ENCODE results near the gene OLAH.

Gene OLAH

GRCh38 chr10:15103513-15103912 lies 59.8 kb downstream of the OLAH start:
- H3K4me3 ChIP-seq (ENCODE audit: low read depth, low read length), result no peak overlapping the region
- no peak overlapping the region for H3K27ac ChIP-seq (ENCODE audit: low read depth, low read length)
- H3K36me3 ChIP-seq (ENCODE audit: control insufficient read depth, insufficient read depth, low read length), result peaks cover 57% of the 10 kb centered on the region

GRCh38 chr10:15106352-15107013 lies 62.7 kb downstream of the OLAH start:
- H3K27ac ChIP-seq (ENCODE audit: low read depth, low read length), result no peak overlapping the region
- H3K9ac ChIP-seq (ENCODE audit: low read depth, low read length), result no peak overlapping the region
- H3K9me3 ChIP-seq (ENCODE audit: control insufficient read depth, insufficient read depth, low read length), result no peaks in the 10 kb centered on the region
- no peaks in the 10 kb centered on the region for H3K4me1 ChIP-seq (ENCODE audit: control insufficient read depth, insufficient read depth, low read length)
- no peaks in the 10 kb centered on the region for H3K27me3 ChIP-seq (ENCODE audit: control insufficient read depth, insufficient read depth, low read length)
- no peak overlapping the region for H3K4me3 ChIP-seq (ENCODE audit: low read depth, low read length)
- H3K36me3 ChIP-seq (ENCODE audit: control insufficient read depth, insufficient read depth, low read length), result peaks cover 58% of the 10 kb centered on the region

More at GRCh38 chr10:15103513-15103912, 59.8 kb downstream of the OLAH start:
- no peak overlapping the region for H3K9ac ChIP-seq (ENCODE audit: low read depth, low read length)
- H3K4me1 ChIP-seq (ENCODE audit: control insufficient read depth, insufficient read depth, low read length), result no peaks in the 10 kb centered on the region
- H3K9me3 ChIP-seq (ENCODE audit: control insufficient read depth, insufficient read depth, low read length), result no peaks in the 10 kb centered on the region
- no peaks in the 10 kb centered on the region for H3K27me3 ChIP-seq (ENCODE audit: control insufficient read depth, insufficient read depth, low read length)

GRCh38 chr10:15112657-15113056 lies 68.9 kb downstream of the OLAH start:
- H3K9ac ChIP-seq (ENCODE audit: low read depth, low read length), result no peak overlapping the region
- H3K9me3 ChIP-seq (ENCODE audit: control insufficient read depth, insufficient read depth, low read length), result no peaks in the 10 kb centered on the region
- peaks cover 23% of the 10 kb centered on the region for H3K36me3 ChIP-seq (ENCODE audit: control insufficient read depth, insufficient read depth, low read length)
- no peaks in the 10 kb centered on the region for H3K27me3 ChIP-seq (ENCODE audit: control insufficient read depth, insufficient read depth, low read length)
- H3K27ac ChIP-seq (ENCODE audit: low read depth, low read length), result no peak overlapping the region
- H3K4me1 ChIP-seq (ENCODE audit: control insufficient read depth, insufficient read depth, low read length), result no peaks in the 10 kb centered on the region
- no peak overlapping the region for H3K4me3 ChIP-seq (ENCODE audit: low read depth, low read length)

GRCh38 chr10:15113766-15114165 lies 70.0 kb downstream of the OLAH start:
- Histone ChIP-seq H3K9ac (ENCODE audit: low read depth, low read length) (no peak overlapping the region), H3K36me3 (ENCODE audit: control insufficient read depth, insufficient read depth, low read length) (peaks cover 18% of the 10 kb centered on the region), H3K27ac (ENCODE audit: low read depth, low read length) (no peak overlapping the region)

GRCh38 chr10:15116225-15116624 lies 72.5 kb downstream of the OLAH start:
- Histone ChIP-seq H3K27me3 (ENCODE audit: control insufficient read depth, insufficient read depth, low read length) (no peaks in the 10 kb centered on the region), H3K36me3 (ENCODE audit: control insufficient read depth, insufficient read depth, low read length) (peaks cover 14% of the 10 kb centered on the region), H3K27ac (ENCODE audit: low read depth, low read length) (no peak overlapping the region), H3K9ac (ENCODE audit: low read depth, low read length) (no peak overlapping the region), H3K4me3 (ENCODE audit: low read depth, low read length) (no peak overlapping the region), H3K4me1 (ENCODE audit: control insufficient read depth, insufficient read depth, low read length) (no peaks in the 10 kb centered on the region), H3K9me3 (ENCODE audit: control insufficient read depth, insufficient read depth, low read length) (no peaks in the 10 kb centered on the region)

More at GRCh38 chr10:15113766-15114165, 70.0 kb downstream of the OLAH start:
- Histone ChIP-seq H3K4me3 (ENCODE audit: low read depth, low read length) (no peak overlapping the region), H3K9me3 (ENCODE audit: control insufficient read depth, insufficient read depth, low read length) (no peaks in the 10 kb centered on the region), H3K27me3 (ENCODE audit: control insufficient read depth, insufficient read depth, low read length) (no peaks in the 10 kb centered on the region), H3K4me1 (ENCODE audit: control insufficient read depth, insufficient read depth, low read length) (no peaks in the 10 kb centered on the region)

- Histone ChIP-seq H3K27ac (ENCODE audit: low read depth, low read length) (no peak overlapping the region), H3K9me3 (ENCODE audit: control insufficient read depth, insufficient read depth, low read length) (no peaks in the 10 kb centered on the region), H3K9ac (ENCODE audit: low read depth, low read length) (no peak overlapping the region), H3K4me1 (ENCODE audit: control insufficient read depth, insufficient read depth, low read length) (no peaks in the 10 kb centered on the region), H3K4me3 (ENCODE audit: low read depth, low read length) (no peak overlapping the region), H3K27me3 (ENCODE audit: control insufficient read depth, insufficient read depth, low read length) (no peaks in the 10 kb centered on the region), H3K36me3 (ENCODE audit: control insufficient read depth, insufficient read depth, low read length) (peaks cover 15% of the 10 kb centered on the region)
Observed at GRCh38 chr10:15118615-15119014, 74.9 kb downstream of the OLAH start.

GRCh38 chr10:15120523-15120922 lies 76.8 kb downstream of the OLAH start:
- Histone ChIP-seq H3K9ac (ENCODE audit: low read depth, low read length) (no peak overlapping the region), H3K4me3 (ENCODE audit: low read depth, low read length) (no peak overlapping the region), H3K27ac (ENCODE audit: low read depth, low read length) (no peak overlapping the region), H3K9me3 (ENCODE audit: control insufficient read depth, insufficient read depth, low read length) (no peaks in the 10 kb centered on the region), H3K4me1 (ENCODE audit: control insufficient read depth, insufficient read depth, low read length) (no peaks in the 10 kb centered on the region), H3K27me3 (ENCODE audit: control insufficient read depth, insufficient read depth, low read length) (no peaks in the 10 kb centered on the region), H3K36me3 (ENCODE audit: control insufficient read depth, insufficient read depth, low read length) (peaks cover 22% of the 10 kb centered on the region)

- Histone ChIP-seq H3K4me3 (ENCODE audit: low read depth, low read length) (no peak overlapping the region), H3K9ac (ENCODE audit: low read depth, low read length) (no peak overlapping the region), H3K27ac (ENCODE audit: low read depth, low read length) (no peak overlapping the region), H3K9me3 (ENCODE audit: control insufficient read depth, insufficient read depth, low read length) (no peaks in the 10 kb centered on the region), H3K4me1 (ENCODE audit: control insufficient read depth, insufficient read depth, low read length) (no peaks in the 10 kb centered on the region), H3K36me3 (ENCODE audit: control insufficient read depth, insufficient read depth, low read length) (peaks cover 24% of the 10 kb centered on the region), H3K27me3 (ENCODE audit: control insufficient read depth, insufficient read depth, low read length) (no peaks in the 10 kb centered on the region)
Observed at GRCh38 chr10:15121707-15122106, 78.0 kb downstream of the OLAH start.

GRCh38 chr10:15122477-15123030 lies 78.8 kb downstream of the OLAH start:
- H3K9me3 ChIP-seq (ENCODE audit: control insufficient read depth, insufficient read depth, low read length), result no peaks in the 10 kb centered on the region
- no peak overlapping the region for H3K4me3 ChIP-seq (ENCODE audit: low read depth, low read length)
- H3K27me3 ChIP-seq (ENCODE audit: control insufficient read depth, insufficient read depth, low read length), result no peaks in the 10 kb centered on the region
- H3K4me1 ChIP-seq (ENCODE audit: control insufficient read depth, insufficient read depth, low read length), result no peaks in the 10 kb centered on the region
- no peak overlapping the region for H3K27ac ChIP-seq (ENCODE audit: low read depth, low read length)
- H3K36me3 ChIP-seq (ENCODE audit: control insufficient read depth, insufficient read depth, low read length), result peaks cover 25% of the 10 kb centered on the region
- no peak overlapping the region for H3K9ac ChIP-seq (ENCODE audit: low read depth, low read length)

Data from HUES48 (cell line).